Kidney (tissue), 14 donors: ENCODE measurements around the gene DHRS3. TPM values are rescaled to one million over a fixed set of nuclear protein-coding genes. Genes with fewer than 3 reads are reported as not detected.
A peak's percentile ranks its signal among the peaks of the same experiment; 100 is the strongest.

Experiments used
- DNase-seq, 5 donors: peaks; one replicate each; pipeline ENCODE4 v3.0.0-alpha.2; 2013 to 2020
- FAIRE-seq: peaks from 2 replicates; lab custom pipeline; 2012; peaks lifted over from hg19 to GRCh38; lab: Jason Lieb, UNC
- H3K27ac ChIP-seq, 2 donors: one replicate each; pipeline ENCODE4 v1.7.0; 2013; ENCODE audit warnings: low read depth in 2 of 2, low read length in 2 of 2, inconsistent platforms in 1 of 2
- H3K27me3 ChIP-seq: one replicate; pipeline ENCODE4 v1.7.1; 2013; ENCODE audit warnings: low read length, inconsistent platforms; ENCODE audit not compliant: control insufficient read depth, insufficient read depth
- H3K36me3 ChIP-seq, 3 donors: one replicate each; pipeline versions ENCODE4 v1.7.0 to v1.7.1; 2013; ENCODE audit warnings: low read length in 3 of 3, control low read depth in 1 of 3, inconsistent platforms in 1 of 3; ENCODE audit not compliant: insufficient read depth in 3 of 3, control insufficient read depth in 2 of 3
- H3K4me1 ChIP-seq, 3 donors: one replicate each; pipeline versions ENCODE4 v1.7.0 to v1.7.1; 2013; ENCODE audit warnings: low read length in 3 of 3, inconsistent platforms in 1 of 3, low read depth in 1 of 3; ENCODE audit not compliant: control insufficient read depth in 2 of 3, insufficient read depth in 2 of 3
- H3K4me3 ChIP-seq, 3 donors: one replicate each; pipeline versions ENCODE4 v1.7.0 to v1.8.1; 2013; ENCODE audit warnings: low read length in 3 of 3, control low read depth in 1 of 3, inconsistent platforms in 1 of 3
- H3K9ac ChIP-seq, 3 donors: one replicate each; pipeline versions ENCODE4 v1.7.0 to v1.7.1; 2013; ENCODE audit warnings: low read length in 3 of 3, control low read depth in 1 of 3, inconsistent platforms in 1 of 3
- H3K9me3 ChIP-seq, 3 donors: one replicate each; pipeline versions ENCODE4 v1.7.0 to v1.7.1; 2013; ENCODE audit warnings: low read length in 3 of 3, control low read depth in 1 of 3, inconsistent platforms in 1 of 3; ENCODE audit not compliant: control insufficient read depth in 2 of 3, insufficient read depth in 1 of 3
- intact Hi-C: fragments of 100-400 bp; cut with DNase I; formaldehyde crosslinking; loops from one replicate; pipeline ENCODE4 v1.11.1; 2022
- polyA plus RNA-seq: library from polyadenylated mRNA; stranded (reverse); fragments of 350-450 nt; fragmentation: Illumina TruSeq; extraction: RNeasy Lipid Tissue Mini Kit (QIAGEN cat#74804); gene quantifications from one replicate; pipeline ENCODE4 v1.2.3, GENCODE V29; 2014; ENCODE audit warnings: low read depth, low replicate concordance; ENCODE audit not compliant: insufficient read depth
- total RNA-seq: library from RNA; stranded (reverse); fragmentation: NEBNext Ultra II Directional; extraction: Animal tissue kit (Norgen Biotek cat#: 25700); gene quantifications from one replicate; pipeline ENCODE4 v1.2.1, GENCODE V29; 2021
- TF ChIP-seq, protein P1 (sequence below): IDR thresholded peaks from 3 replicates; pipeline ENCODE4 v1.5.1; 2012; ENCODE audit warnings: mild to moderate bottlenecking, moderate library complexity, borderline replicate concordance; ENCODE audit not compliant: insufficient read depth; ENCODE audit errors: extremely low read depth
- donor health status: control.
- donor health status: control.
- donor health status: control.
- donor health status: control.
- donor health status: control.
- donor health status: DM: yes; HTN: yes; CAD: no.
- donor health status: Normal renal cell carcinoma (clear cell type).

Gene DHRS3
- total and polyA plus RNA-seq, 2 donors from 2014 or later, result 44.8 to 97.1 TPM

GRCh38 chr1:12561121-12561520 lies 56.9 kb downstream of the DHRS3 start:
- intact Hi-C loops, result no loop called here
- H3K4me3 ChIP-seq, result no peak overlapping the region
- peaks cover 0 to 7% (median 0%) of the 10 kb centered on the region in 3 donors for H3K4me1 ChIP-seq
- H3K27ac ChIP-seq, result no peak overlapping the region
- peaks cover 0 to 7% (median 2%) of the 10 kb centered on the region in 3 donors for H3K9me3 ChIP-seq
- no peak for FAIRE-seq
- no peak overlapping the region for H3K9ac ChIP-seq
- H3K36me3 ChIP-seq, result peaks cover 0 to 2% (median under 1%) of the 10 kb centered on the region in 3 donors
- TF ChIP-seq, protein P1, sequence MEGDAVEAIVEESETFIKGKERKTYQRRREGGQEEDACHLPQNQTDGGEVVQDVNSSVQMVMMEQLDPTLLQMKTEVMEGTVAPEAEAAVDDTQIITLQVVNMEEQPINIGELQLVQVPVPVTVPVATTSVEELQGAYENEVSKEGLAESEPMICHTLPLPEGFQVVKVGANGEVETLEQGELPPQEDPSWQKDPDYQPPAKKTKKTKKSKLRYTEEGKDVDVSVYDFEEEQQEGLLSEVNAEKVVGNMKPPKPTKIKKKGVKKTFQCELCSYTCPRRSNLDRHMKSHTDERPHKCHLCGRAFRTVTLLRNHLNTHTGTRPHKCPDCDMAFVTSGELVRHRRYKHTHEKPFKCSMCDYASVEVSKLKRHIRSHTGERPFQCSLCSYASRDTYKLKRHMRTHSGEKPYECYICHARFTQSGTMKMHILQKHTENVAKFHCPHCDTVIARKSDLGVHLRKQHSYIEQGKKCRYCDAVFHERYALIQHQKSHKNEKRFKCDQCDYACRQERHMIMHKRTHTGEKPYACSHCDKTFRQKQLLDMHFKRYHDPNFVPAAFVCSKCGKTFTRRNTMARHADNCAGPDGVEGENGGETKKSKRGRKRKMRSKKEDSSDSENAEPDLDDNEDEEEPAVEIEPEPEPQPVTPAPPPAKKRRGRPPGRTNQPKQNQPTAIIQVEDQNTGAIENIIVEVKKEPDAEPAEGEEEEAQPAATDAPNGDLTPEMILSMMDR, result no peak
- DNase-seq, result no peak
- H3K27me3 ChIP-seq, result no peaks in the 10 kb centered on the region

- FAIRE-seq (no peak), DNase-seq (no peak)
- Histone ChIP-seq H3K27ac (peak overlapping the region; percentile 3 to 20), H3K36me3 (no peaks in the 10 kb centered on the region), H3K4me3 (no peak overlapping the region), H3K27me3 (no peaks in the 10 kb centered on the region), H3K9ac (no peak overlapping the region), H3K4me1 (peaks cover 0 to 12% (median 0%) of the 10 kb centered on the region in 3 donors), H3K9me3 (no peaks in the 10 kb centered on the region)
- TF ChIP-seq, protein P1, result no peak
- intact Hi-C loops, result no loop called here
These were observed 60.8 kb downstream of the DHRS3 start for GRCh38 chr1:12556957-12557935.

DNA sequence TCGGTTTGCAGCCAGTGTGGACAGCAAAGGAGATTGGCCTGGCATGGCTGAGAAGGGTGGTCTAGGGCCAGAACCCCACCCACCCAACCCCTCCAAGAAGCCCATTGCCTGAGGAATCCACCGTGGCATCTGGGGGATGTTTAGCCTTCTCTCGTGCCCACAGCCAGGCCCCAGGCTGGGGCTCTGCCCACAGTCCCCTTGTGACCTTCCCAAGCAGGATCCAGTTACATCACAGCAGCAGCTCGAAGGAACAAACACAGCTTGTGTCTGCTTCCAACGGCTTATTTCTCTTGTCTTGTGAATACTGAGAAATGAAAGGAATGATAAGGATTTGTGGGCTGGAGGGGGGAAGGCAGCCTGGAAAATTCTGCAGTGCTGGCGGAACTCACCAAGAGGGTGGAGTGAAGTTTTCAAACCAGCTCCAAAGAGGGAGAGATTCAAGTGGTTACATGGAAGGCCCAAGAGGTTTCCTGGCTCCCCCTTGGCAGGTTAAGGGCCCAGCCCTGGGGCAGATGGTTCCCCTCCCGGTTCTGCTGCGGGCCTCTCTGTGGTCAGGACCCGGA lies 61.6 kb downstream of the DHRS3 start:
- Histone ChIP-seq H3K9me3 (no peaks in the 10 kb centered on the region), H3K4me3 (no peak overlapping the region), H3K36me3 (no peaks in the 10 kb centered on the region), H3K27me3 (no peaks in the 10 kb centered on the region), H3K27ac (peak overlapping the region; percentile 3 to 72), H3K9ac (no peak overlapping the region), H3K4me1 (peaks cover 0 to 12% (median 0%) of the 10 kb centered on the region in 3 donors)
- intact Hi-C loops, result no loop called here
- FAIRE-seq, result no peak
- peak in 4 of 5 donors; percentile 72 to 91 (median 78) for DNase-seq
- TF ChIP-seq, protein P1, result no peak
